K562 (cell line): ENCODE results near the gene CRHR1.

Experiments
- ARID3A ChIP-seq: IDR thresholded peaks from 2 replicates; pipeline ENCODE4 v1.6.1; 2012; ENCODE audit warnings: low read depth, low read length, improper control_type of control experiment, borderline replicate concordance
- CHD1 ChIP-seq: fragments of 200-600 bp; sonication (generic); IDR thresholded peaks from one replicate; pipeline ENCODE4 v1.6.1; 2012; ENCODE audit warnings: mild to moderate bottlenecking, moderate library complexity, low read length, inconsistent platforms
- KLF13 ChIP-seq: fragments of 450-650 bp; IDR thresholded peaks from 2 replicates; pipeline ENCODE4 v1.6.1; 2016; ENCODE audit warnings: missing genetic modification characterization, low read depth, mild to moderate bottlenecking, missing compliant biosample characterization, moderate library complexity, borderline replicate concordance
- MEF2A ChIP-seq: IDR thresholded peaks from 2 replicates; pipeline ENCODE4 v1.6.1; 2011; ENCODE audit warnings: low read depth, mild to moderate bottlenecking, low read length, moderate library complexity; ENCODE audit not compliant: control insufficient read depth
- MEIS2 ChIP-seq: fragments of 450-650 bp; IDR thresholded peaks from 2 replicates; pipeline ENCODE4 v1.6.1; 2014; ENCODE audit warnings: mild to moderate bottlenecking; ENCODE audit not compliant: partially characterized antibody
- NR2C2 ChIP-seq, 2 experiments: fragments of 200-800 bp in 1 of 2; sonication (Bioruptor generic) in 1 of 2; sonication (generic) in 1 of 2; formaldehyde crosslinking in 1 of 2; IDR thresholded peaks; 2 replicates each; pipeline versions ENCODE4 v1.6.1 to v1.8.0; 2016 to 2022; ENCODE audit warnings: mild to moderate bottlenecking in 1 of 2, missing compliant biosample characterization in 1 of 2, missing genetic modification characterization in 1 of 2, missing genetic modification reagents in 1 of 2
- YY1 ChIP-seq, 3 experiments: IDR thresholded peaks; 2 replicates each; pipeline ENCODE4 v1.6.1; 2011; ENCODE audit warnings: low read length in 2 of 3, mild to moderate bottlenecking in 2 of 3, moderate library complexity in 2 of 3, borderline replicate concordance in 1 of 3, control low read depth in 1 of 3, low read depth in 1 of 3; ENCODE audit not compliant: insufficient read depth in 3 of 3, insufficient replicate concordance in 2 of 3, control insufficient read depth in 1 of 3, insufficient read length in 1 of 3; ENCODE audit errors: extremely low read depth in 1 of 3
- ZNF224 ChIP-seq: sonication (generic); formaldehyde crosslinking; IDR thresholded peaks from 2 replicates; pipeline ENCODE4 v1.8.0; 2022; ENCODE audit warnings: mild to moderate bottlenecking, missing genetic modification reagents
- ZNF23 ChIP-seq: fragments of 250-450 bp; sonication (Bioruptor Pico); IDR thresholded peaks from 2 replicates; pipeline ENCODE4 v1.4.0; 2020; ENCODE audit warnings: mild to moderate bottlenecking
- ZNF274 ChIP-seq: IDR thresholded peaks from 2 replicates; pipeline ENCODE4 v1.6.1; 2011; ENCODE audit warnings: low read depth, mild to moderate bottlenecking, low read length, moderate library complexity, borderline replicate concordance
- ZNF695 ChIP-seq: fragments of 450-650 bp; formaldehyde crosslinking; IDR thresholded peaks from 2 replicates; pipeline ENCODE4 v1.4.0; 2020; ENCODE audit warnings: mild to moderate bottlenecking, moderate library complexity
- TF ChIP-seq, protein P1 (sequence below), 3 experiments: IDR thresholded peaks in 2 of 3; conservative IDR thresholded peaks in 1 of 3; 2 replicates each; pipeline ENCODE4 v1.5.1; 2011 to 2012; ENCODE audit warnings: low read length in 3 of 3, mild to moderate bottlenecking in 3 of 3, control low read depth in 2 of 3, improper control_type of control experiment in 1 of 3, inconsistent platforms in 1 of 3, low read depth in 1 of 3, mixed read lengths in 1 of 3, moderate library complexity in 1 of 3; ENCODE audit not compliant: insufficient read depth in 2 of 3

GRCh38 chr17:45770632-45771270 is 13.4 kb upstream of the CRHR1 start:
- TF ChIP-seq ZNF224 (CRISPR knock-in tag) (no peak), KLF13 (tag) (no peak), MEIS2 (no peak), ARID3A (no peak), YY1 (IDR thresholded peaks at IDR 0.05; ENCODE audit: borderline replicate concordance in 1 of 3, control insufficient read depth in 1 of 3, extremely low read depth in 1 of 3, insufficient read depth in 3 of 3, insufficient read length in 1 of 3, insufficient replicate concordance in 2 of 3, low read depth in 1 of 3, low read length in 2 of 3) (no peak), ZNF23 (CRISPR knock-in tag) (no peak), ZNF274 (no peak), MEF2A (no peak), ZNF695 (CRISPR knock-in tag) (no peak), CHD1 (no peak), NR2C2 (CRISPR knock-in tag; IDR thresholded peaks at IDR 0.05) (no peak), NR2C2 (tag; IDR thresholded peaks at IDR 0.05) (no peak)
- TF ChIP-seq, protein P1, sequence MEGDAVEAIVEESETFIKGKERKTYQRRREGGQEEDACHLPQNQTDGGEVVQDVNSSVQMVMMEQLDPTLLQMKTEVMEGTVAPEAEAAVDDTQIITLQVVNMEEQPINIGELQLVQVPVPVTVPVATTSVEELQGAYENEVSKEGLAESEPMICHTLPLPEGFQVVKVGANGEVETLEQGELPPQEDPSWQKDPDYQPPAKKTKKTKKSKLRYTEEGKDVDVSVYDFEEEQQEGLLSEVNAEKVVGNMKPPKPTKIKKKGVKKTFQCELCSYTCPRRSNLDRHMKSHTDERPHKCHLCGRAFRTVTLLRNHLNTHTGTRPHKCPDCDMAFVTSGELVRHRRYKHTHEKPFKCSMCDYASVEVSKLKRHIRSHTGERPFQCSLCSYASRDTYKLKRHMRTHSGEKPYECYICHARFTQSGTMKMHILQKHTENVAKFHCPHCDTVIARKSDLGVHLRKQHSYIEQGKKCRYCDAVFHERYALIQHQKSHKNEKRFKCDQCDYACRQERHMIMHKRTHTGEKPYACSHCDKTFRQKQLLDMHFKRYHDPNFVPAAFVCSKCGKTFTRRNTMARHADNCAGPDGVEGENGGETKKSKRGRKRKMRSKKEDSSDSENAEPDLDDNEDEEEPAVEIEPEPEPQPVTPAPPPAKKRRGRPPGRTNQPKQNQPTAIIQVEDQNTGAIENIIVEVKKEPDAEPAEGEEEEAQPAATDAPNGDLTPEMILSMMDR (IDR thresholded peaks at IDR 0.05 in 2 of 3, conservative IDR thresholded peaks at IDR 0.05 in 1 of 3; ENCODE audit: insufficient read depth in 2 of 3, low read depth in 1 of 3, low read length in 3 of 3): no peak
